Stimulated activated CD4-positive, alpha-beta T cell treated with anti-CD3 and anti-CD28 coated beads, TNF-alpha, amount 100 ng/mL, for 1 hour (primary cell): Measurements from ENCODE around the gene AZIN2.
"Not testable (repeated sequence)": the region's sequence is repeated elsewhere in the genome, so short reads cannot be mapped to it uniquely, and the experiment has no call there.

Experiments
- DNase-seq, 3 donors: peaks; one replicate each; pipeline ENCODE4 v3.0.0-alpha.2; 2020; ENCODE audit warnings: low read depth in 3 of 3, low spot score in 1 of 3

AZIN2 gene

DNA sequence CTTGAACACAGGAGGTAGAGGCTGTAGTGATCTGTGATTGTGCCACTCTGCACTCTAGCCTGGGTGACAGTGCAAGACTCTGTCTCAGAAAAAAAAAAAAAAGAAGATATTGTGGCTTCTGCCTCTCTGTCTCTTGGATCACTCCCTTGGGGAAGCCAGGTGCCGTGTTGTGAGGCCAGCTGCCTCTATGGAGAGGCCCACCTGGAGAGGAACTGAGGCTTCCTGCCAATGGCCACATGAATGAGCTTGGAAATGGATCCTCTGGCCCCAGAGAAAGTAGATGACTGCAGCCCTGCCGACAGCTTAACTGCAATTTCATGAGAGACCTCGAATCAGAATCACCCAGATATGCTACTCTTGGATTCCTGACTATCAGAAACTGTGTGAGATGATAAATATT lies 24.5 kb upstream of the AZIN2 start:
- DNase-seq, result no peak

DNA sequence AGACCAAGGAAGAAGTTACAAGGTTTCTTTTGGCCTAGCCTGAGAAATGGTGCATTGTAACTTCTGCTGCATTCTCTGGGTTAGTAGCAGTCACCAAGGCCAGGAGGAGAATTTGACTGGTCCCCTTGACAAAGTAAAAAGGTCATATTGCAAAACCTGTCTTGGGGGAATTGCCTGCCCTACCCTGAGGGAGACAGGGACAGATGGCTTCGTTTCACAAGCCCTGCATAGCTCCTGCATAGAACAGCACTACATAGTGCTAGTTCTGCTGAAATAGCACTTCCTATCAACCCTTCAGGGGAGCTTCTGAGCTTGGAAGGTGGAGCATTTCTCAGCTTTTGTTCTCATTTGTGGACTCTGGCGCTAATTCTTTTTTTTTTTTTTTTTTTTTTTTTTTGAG lies 23.9 kb upstream of the AZIN2 start:
- no peak for DNase-seq

DNA sequence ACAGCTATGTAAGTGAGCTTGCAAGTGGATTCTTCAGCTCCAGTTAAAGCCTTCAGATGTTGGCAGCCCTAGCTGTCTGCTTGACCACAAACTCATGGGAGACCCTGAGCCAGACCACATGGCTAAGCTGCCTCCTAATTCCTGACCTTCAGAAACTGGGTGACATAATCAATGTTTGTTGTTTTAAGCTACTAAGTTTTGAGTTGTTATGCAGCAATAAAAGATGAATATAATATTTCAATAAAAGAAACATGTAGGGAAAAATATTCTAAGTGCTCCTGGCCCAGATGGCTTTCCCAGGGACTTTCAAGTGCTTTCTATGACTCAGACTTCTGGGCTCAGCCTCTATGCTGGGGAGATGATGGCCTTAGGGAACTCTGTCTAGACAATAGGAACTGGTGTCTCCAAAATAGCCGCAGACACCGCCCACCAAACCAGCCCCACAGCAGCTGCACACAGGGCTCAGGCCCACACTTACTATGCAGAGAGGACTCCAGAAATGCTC lies 20.3 kb upstream of the AZIN2 start:
- no peak for DNase-seq

DNA sequence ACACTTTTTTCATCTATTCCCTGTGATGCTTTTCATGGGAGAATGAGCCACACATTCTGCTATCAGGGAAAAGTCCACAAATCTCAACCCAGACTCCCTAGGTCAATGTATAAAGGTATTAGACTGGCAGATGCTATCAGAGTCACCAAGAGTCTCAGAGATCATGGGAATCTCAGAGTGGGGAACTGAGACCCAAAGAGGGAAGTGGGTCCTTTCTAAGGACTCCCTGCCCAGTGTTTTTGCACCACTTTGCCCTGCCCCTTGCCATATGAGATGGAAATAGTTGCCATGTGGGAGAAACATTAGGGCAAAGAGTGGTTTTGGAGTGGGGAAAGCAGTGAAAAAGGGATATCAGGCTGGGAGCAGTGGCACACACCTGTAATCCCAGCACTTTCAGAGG lies 19.1 kb upstream of the AZIN2 start:
- DNase-seq, result no peak

DNA sequence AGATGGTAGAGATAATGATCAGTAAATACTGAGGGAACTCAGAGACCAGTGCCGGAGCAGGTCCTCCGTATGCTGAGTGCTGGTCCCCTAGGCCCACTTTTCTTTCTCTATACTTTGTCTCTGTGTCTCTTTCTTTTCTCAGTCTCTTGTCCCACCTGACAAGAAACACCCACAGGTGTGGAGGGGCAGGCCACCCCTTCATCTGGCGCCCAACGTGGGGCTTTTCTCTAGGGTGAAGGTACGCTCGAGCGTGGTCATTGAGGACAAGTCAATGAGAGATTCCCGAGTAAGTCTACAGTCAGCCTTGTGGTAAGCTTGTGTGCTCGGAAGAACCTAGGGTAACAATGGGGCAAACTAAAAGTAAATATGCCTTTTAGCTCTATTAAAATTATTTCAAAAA lies 16.7 kb upstream of the AZIN2 start:
- DNase-seq, result not testable (repeated sequence)

DNA sequence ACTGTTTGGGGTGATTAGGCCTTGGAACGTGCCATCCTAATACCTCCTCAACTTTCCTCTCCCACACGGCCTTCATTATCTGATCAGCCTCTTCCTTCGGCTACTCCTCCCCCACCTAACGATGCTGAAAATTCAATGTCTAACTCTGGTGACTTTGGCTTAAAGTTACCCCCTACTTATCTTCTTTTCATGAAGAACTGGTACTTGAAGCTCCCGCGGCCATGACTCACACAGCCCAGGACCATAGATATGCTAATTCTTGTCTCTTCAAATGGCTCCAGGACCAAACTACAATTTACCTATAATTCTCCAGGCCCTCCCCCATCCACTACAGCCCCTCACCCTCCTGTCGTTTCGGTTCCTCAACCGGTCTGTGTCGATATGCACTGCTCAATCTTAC lies 15.7 kb upstream of the AZIN2 start:
- no peak for DNase-seq

DNA sequence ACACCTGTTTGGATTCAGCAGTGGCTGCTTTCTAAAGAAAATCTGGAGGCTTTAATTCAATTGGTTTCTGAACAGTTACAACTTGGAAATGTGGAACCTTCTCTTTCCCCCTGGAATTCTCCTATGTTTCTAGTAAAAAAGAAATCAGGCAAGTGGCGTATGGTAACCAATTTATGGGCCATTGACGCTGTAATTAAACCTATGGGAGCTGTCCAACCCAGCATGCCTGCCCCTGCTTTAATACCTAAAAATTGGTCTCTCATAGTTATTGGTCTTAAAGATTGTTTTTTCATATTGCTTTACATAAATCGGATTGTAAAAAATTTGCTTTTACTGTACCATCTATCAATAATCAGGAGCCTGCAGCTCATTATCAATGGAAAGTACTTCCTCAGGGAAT lies 14.5 kb upstream of the AZIN2 start:
- DNase-seq, result not testable (repeated sequence)

DNA sequence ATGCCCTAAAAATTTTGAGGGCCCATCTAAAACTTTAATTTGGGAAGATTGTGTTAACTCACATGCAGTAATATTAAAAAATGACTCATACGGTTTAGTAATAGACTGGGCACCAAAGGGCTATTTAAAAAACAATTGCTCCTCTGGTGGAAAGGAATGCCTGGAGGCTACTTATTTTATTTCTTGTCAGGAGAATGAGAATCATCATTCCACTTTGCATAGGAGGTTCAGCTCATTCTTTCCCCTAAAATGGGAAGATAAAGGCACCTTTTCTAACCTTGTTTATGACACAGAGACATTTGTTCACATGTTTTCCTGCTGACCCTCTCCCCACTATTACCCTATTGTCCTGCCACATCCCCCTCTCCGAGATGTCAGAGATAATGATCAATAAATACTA lies 12.8 kb upstream of the AZIN2 start:
- DNase-seq, result not testable (repeated sequence)

DNA sequence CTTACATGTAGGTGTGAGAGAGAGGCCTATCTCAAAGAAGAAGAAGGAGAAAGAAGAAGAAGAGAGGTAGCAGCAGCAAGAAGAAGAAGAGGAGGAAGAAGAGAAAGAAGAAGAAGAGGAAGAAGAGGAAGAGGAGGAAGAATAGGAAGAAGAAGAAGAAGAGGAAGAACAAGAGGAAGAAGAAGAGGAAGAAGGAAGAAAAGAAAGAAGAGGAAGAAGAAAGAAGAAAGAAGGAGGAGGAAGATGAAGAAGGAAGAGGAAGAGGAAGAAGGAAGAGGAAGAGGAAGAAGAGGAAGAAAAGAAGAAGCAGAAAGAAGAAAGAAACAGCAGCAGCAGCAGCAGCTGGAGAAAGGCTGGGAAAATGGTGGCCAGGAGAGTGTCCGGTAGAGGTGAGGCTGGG lies 10.3 kb upstream of the AZIN2 start:
- no peak for DNase-seq

DNA sequence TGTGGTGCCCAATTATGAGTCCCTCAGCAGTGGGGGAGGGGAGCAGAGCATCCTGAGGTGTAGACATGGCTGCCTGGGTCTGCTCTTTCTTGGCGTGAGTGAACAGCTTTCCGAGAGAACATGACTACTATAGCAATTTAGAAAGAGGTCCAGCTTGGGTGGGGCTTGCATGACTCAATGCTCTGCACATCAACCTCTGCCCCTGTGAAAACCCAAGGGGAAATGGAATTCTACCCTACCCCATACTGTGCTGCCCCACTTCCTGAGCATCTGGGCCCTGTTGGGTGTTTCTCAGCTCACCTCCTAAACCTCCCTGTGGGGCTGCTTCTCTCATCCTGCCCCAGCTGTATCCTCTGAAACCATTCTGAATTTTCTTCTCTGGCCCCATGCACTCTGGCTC lies 8.2 kb upstream of the AZIN2 start:
- no peak for DNase-seq

DNA sequence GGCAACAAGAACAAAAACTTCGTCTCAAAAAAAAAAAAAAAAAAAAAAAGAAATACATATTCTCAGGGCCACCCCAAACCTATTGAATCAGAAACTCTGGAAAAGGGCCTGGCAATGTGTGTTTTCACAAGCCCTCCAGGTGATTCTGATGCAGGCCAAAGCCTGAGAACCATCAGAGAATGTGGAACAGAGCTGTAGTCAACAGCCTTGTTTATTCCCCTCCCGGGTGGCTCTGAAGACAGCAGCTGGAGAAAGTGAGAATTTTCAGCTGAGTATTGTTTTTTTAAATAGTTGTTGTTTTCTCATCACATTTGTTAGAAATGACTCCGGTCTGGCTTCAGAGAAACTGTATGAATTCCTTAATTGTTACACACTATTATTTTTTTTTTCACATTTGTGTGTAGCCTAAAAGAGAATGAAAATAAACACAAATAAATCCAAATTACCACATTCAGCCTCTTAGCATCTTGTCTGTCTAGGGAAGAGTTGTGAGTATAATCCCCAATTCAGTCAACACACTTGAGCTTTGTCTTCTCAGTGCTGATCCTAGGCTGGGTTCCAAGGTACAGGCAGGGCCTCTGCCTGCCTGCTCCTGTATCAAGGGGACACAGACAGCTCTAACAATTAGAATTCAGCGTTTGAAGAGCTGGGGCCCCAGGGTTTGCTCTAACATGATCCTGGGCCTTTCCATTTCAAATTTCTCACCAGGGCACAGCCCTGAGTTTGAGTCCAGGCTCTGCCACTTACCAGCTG lies 6.6 kb upstream of the AZIN2 start:
- DNase-seq, result no peak

DNA sequence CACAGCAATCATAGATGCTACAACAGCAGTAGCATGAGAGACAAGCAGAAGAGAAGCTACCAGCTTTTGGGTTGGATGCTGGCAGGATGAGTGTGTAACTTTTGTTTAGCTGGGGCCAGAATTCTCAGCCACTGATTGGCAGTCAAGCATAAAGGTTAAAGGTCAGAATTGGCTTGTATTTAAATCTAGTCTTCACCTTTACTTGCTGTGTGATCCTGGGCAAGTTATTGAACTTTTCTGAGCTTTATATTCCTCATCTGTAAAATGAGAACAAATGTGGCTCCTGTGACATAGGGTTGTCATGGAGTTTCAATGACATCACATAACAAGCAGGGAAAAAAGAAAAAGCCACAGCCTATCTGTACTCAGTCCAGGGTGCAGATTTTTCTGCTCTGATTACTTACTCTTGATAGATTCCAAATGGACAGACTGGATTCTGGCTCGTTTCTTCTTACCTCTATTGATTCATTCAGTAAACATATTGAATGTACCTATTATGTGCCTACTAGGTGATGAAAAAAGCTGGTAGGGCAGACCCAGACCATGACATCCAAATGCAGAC lies 2.8 kb upstream of the AZIN2 start:
- DNase-seq, result no peak

DNA sequence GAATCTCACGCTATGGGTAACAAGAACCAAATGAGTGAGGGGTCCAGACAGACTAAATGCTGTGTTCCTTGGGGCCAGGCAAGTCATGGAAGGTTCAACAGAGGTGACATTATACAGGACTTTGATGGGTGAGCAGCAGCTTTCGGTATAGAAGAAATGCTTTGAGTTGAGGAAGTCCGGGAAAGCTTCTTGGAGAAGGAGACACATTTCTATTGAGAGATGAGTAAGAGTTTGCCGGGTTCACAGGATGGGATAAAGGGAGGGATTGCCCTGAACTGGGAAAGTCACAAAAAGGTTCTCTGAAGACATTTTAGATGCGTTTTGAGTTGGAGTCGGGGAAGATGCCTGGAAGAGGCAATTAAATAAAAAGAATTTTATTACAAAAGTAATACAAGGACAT lies 580 bp upstream of the AZIN2 start:
- DNase-seq, result no peak

DNA sequence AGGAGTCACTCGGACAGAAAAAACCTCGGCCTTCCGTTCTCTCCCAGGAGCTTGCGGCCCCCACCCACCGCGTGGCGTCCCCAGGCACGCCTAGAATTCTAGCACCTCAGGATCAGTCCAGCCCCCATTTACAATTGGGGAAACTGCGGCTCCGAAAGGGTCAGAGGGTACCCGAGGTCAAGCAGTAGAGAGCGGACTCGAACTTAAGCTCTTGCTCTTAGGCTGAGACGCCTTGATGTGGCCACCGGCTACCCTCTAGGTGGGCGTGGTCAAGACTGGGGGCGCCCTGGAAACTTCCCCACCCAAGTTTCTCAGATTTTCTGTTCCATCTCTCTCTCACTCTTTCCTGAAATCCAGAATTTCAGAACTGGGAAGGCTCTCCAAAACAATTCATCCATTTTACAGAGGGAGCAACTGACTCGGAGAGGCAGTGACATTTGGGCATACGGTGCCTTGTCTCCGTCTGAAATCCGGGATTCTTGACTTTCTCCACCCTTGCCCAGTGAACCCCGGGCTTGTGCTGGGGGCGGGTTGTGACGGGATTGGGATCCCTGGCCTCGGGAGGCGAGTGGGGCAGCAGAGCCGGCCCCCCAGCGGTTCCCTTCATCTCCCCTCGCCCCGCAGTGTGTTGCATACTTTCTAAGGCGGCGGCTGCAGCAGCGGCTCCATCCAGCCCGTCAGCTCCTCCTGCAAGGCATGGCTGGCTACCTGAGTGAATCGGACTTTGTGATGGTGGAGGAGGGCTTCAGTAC lies 777 bp downstream of the AZIN2 start:
- DNase-seq, result no peak

DNA sequence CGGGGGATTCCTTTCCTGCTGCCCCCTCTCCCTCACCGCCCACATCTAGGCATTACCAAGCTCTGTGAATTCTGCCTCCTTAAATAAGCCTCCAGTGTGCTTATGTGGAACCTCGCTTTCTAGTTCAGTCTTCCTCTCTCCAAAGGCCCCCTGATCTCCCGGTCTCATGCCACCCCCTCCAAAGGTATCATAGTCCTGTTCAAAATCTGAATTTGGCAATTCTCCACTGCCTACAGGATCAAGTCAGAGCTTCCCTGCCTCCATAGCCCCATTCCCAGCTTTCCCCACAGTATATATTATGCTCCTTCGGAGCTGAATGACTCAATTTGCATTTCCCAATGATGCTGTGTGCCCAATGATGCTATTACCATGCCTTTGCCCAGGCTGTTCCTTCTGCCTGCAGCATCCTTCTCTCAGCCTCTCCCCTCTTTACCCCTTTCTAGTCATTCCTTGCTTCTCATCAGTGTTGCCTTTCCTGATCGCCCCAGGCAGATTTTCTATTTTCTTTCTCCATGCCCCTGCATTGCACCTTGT lies 1.7 kb downstream of the AZIN2 start:
- DNase-seq, result no peak

DNA sequence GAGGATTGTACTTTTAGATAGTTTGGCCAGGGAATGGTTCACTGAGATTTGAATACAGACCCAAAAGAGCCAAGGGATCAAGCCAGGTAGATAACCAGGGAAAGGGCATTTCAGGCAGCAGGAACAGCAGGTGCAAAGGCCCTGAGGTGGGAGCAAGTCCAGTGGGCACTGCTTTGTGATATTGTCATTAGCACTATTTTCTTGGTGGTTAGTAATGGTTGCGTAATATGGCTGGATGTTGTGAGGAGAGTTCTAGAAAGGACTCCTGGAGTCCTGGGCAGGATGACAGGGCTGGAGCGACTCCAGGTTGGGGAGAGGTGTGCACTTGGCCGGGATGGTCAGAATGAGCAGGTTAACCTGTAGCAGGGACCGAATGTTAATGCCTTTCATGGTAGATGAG lies 4.4 kb downstream of the AZIN2 start:
- DNase-seq, result no peak

DNA sequence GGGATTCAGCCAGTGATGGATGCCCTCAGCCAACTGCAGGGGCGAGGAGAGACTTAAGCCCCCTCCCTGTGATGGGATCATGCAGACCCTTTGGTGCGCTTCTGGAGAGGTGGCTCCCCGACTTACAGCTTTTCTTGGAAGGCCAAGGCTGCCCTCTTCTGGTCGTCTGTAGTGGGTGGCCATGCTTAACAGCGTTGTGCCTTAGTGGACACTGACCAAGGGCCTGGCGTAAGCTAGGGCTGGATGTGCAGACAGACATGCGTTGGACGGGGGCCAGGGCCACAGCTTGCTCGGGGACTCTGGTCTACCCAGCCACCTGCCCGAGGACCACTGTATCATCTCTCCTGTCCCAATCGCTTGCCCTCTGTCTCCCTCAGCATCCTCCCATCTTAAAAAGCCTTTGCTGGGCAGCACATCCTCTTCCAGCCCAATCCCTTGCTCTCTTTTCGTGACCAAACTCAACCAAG lies 5.5 kb downstream of the AZIN2 start:
- DNase-seq, result no peak

DNA sequence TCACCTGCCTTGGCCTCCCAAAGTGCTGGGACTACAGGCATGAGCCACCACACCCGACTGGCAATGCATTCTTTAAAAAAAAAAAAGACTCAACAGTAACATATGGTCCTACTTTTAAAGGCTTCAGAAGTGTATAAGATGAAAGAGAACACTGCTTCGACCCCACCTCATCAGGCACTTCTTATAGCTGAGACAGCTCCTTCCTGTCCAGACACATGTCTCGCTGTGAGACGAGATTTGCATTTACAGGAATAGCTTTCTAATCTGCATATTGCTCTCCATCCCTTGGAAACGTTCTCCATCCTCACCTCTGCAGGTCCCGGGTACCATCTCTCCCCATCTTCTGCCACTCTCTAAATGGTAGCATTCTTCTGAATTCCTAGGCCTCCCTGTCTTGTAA lies 6.7 kb downstream of the AZIN2 start:
- DNase-seq, result no peak

DNA sequence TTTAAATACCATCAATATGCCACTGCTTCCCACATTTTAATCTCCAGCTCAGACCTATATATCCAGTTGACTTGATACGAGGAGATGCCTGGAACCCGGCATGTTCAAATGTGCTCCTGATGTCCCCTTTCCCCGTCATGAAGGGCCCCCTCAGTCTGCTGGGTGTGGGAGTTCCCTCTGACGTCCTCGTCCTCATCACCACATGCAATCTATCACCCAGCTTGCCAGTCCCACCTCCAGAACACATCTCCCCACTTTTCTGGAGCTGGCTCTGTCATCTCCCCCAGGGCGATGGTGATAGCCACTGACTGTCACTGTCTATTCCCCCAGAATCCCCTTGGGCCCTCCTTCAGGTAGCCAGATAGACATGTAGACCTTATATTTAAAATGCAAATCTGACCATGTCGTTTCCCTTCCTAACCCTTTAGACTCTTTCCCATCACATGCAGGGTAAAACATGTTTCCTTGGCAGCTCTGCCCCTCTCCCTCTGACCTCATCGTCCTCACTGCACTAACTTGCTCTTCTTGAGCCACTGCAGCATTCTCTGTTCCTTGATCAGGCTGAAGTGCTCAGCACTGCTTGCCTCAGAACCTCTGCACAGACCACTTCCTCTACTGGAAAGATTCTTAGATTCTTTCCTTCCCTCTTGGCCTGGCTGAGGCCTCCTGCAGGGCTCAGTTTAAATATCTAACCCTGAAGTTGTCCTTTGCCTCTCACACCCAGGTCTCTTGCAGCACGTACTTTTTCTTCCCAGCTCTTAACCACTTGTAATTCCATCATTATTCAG lies 7.4 kb downstream of the AZIN2 start:
- DNase-seq, result no peak

DNA sequence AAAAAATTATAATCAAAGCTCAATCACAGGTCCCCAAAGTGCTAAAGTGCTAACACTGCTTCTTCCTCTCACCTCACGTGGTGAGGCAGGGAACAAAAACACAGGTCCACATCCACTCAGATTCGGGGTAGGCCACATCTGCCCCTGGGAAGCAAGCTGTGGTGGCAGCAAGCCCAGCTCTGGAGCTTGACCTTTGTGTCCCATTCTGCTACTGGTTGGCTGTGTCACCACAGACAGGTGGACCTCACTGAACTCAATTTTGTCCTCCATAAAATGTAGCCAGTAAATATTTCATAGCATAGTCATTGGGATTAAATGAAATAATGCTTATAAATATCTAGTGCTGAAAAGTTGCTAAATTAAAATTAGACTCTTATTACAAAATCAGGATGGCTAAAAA lies 8.5 kb downstream of the AZIN2 start:
- DNase-seq, result no peak

DNA sequence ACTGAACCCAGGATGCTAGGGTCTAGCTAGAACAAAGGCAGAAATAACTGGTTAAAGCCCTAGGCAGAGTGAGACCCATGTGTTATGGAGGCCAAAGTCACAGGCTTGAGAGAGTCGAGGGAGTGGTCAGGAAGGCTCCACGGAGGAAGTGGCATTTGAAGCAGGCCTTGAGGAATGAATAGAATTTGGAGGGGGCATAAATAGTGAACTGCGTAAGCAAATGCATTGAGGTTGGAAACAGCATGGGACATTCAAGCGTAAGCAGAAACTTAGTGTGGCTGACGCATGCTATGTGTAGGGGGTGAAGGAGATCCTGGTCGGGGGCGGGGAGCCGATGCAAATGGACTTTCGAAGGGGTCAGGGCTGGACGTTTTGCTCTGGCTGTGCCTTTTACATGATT lies 11.5 kb downstream of the AZIN2 start:
- DNase-seq, result no peak
